A549 (cell line): ENCODE data around the gene TNFRSF19. TPM values are rescaled to one million over a fixed set of nuclear protein-coding genes. Genes with fewer than 3 reads are reported as not detected.

Experiments used
- ATAC-seq, 2 experiments: fragments of 200-7000 bp in 1 of 2; fragments of >200 bp in 1 of 2; cut with Nextera tagmentation in 1 of 2; cut with Tn5 transposase in 1 of 2; 3 replicates each; pipeline versions ENCODE4 v1.8.0 to v1.9.1; 2018 to 2020; ENCODE audit warnings: mild to moderate bottlenecking in 1 of 2, moderate library complexity in 1 of 2
- CTCF ChIA-PET: fragments of 300-600 bp; sonication (Branson Sonifier 250); formaldehyde crosslinking; extraction: SDS; loops from one replicate; lab custom pipeline; 2021; ENCODE audit warnings: antibody characterized with exemption, inconsistent platforms; lab: Yijun Ruan, JAX
- POLR2A ChIA-PET: fragments of 350-600 bp; formaldehyde crosslinking; extraction: SDS; loops from one replicate; lab custom pipeline; 2021; ENCODE audit warnings: antibody characterized with exemption, inconsistent platforms; lab: Yijun Ruan, JAX
- DNase-seq, 2 experiments: peaks; one replicate each; pipeline versions ENCODE4 v3.0.0 to v3.0.0-alpha.2; 2011 to 2016; ENCODE audit warnings: low read depth in 1 of 2, low spot score in 1 of 2
- FAIRE-seq: peaks from 2 replicates; lab custom pipeline; 2011; peaks lifted over from hg19 to GRCh38; lab: Jason Lieb, UNC
- H3K27ac ChIP-seq, 2 experiments: fragments of >200 bp; sonication (Bioruptor Twin); formaldehyde crosslinking; 3 replicates each; pipeline ENCODE4 v1.5.1; 2016 to 2017
- H3K4me1 ChIP-seq: fragments of >200 bp; sonication (Bioruptor Twin); formaldehyde crosslinking; 3 replicates; pipeline ENCODE4 v1.6.1; 2016
- H3K4me2 ChIP-seq: fragments of >200 bp; sonication (Bioruptor Twin); formaldehyde crosslinking; 3 replicates; pipeline ENCODE4 v1.6.1; 2016
- H3K4me3 ChIP-seq: fragments of >200 bp; sonication (Bioruptor Twin); formaldehyde crosslinking; 3 replicates; pipeline ENCODE4 v1.5.1; 2016
- H3K9me3 ChIP-seq: fragments of >200 bp; sonication (Bioruptor Twin); formaldehyde crosslinking; 3 replicates; pipeline ENCODE4 v1.6.1; 2016
- CBX8 ChIP-seq: fragments of 200-600 bp; sonication (generic); IDR thresholded peaks from 2 replicates; pipeline ENCODE4 v1.6.1; 2016
- FOSL2 ChIP-seq, 2 experiments: fragments of 450-650 bp in 1 of 2; fragments of >200 bp in 1 of 2; sonication (Bioruptor Twin) in 1 of 2; formaldehyde crosslinking; IDR thresholded peaks; 2 replicates each; pipeline versions ENCODE4 v1.5.0 to v1.6.1; 2016 to 2020; ENCODE audit warnings: mild to moderate bottlenecking in 1 of 2, moderate library complexity in 1 of 2
- FOXS1 ChIP-seq: fragments of 250-450 bp; sonication (Bioruptor Pico); IDR thresholded peaks from 2 replicates; pipeline ENCODE4 v1.5.0; 2020; ENCODE audit warnings: mild to moderate bottlenecking, moderate library complexity
- HDAC2 ChIP-seq: fragments of 200-600 bp; sonication (generic); IDR thresholded peaks from 2 replicates; pipeline ENCODE4 v1.6.1; 2016
- HOXA7 ChIP-seq: fragments of 250-450 bp; sonication (Bioruptor Pico); IDR thresholded peaks from 2 replicates; pipeline ENCODE4 v1.5.0; 2020; ENCODE audit warnings: mild to moderate bottlenecking, moderate library complexity
- HOXB13 ChIP-seq: fragments of 250-450 bp; sonication (Bioruptor Pico); IDR thresholded peaks from 2 replicates; pipeline ENCODE4 v1.5.0; 2020; ENCODE audit warnings: low read depth, mild to moderate bottlenecking, moderate library complexity
- RCOR1 ChIP-seq: fragments of 150-350 bp; IDR thresholded peaks from 2 replicates; pipeline ENCODE4 v1.6.1; 2014; ENCODE audit warnings: antibody characterized with exemption, low read length, low read depth
- SMC3 ChIP-seq: fragments of >200 bp; sonication (Bioruptor Twin); formaldehyde crosslinking; IDR thresholded peaks from 3 replicates; pipeline ENCODE4 v1.6.1; 2018; ENCODE audit warnings: inconsistent platforms
- ZC3H11A ChIP-seq: fragments of 450-650 bp; IDR thresholded peaks from 2 replicates; pipeline ENCODE4 v1.6.1; 2014; ENCODE audit warnings: antibody characterized with exemption, mild to moderate bottlenecking
- ZFP36 ChIP-seq: fragments of 450-650 bp; IDR thresholded peaks from 2 replicates; pipeline ENCODE4 v1.6.1; 2014; ENCODE audit warnings: borderline replicate concordance; ENCODE audit not compliant: partially characterized antibody
- ZNF302 ChIP-seq: fragments of 250-450 bp; sonication (Bioruptor Pico); IDR thresholded peaks from 2 replicates; pipeline ENCODE4 v1.9.0; 2021; ENCODE audit warnings: inconsistent platforms, mild to moderate bottlenecking, moderate library complexity
- ZSCAN20 ChIP-seq: fragments of 250-450 bp; sonication (Bioruptor Pico); IDR thresholded peaks from 2 replicates; pipeline ENCODE4 v1.8.0; 2022; ENCODE audit warnings: mild to moderate bottlenecking, moderate library complexity
- WGBS: methylation state at CpG from one replicate; pipeline ENCODE4 v1.1.6; 2017; ENCODE audit errors: missing lambda C conversion rate; 5-methylcytosine and 5-hydroxymethylcytosine counted together
- polyA plus RNA-seq, 4 experiments: library from polyadenylated mRNA; depleted of rRNA in 3 of 4; stranded (reverse); fragments of >200 nt; fragmentation: RNase III in 1 of 4; extraction: RNeasy Plus Mini Kit Qiagen cat#74134 plus additional on column Dnase treatment in 1 of 4; gene quantifications; 2 replicates in 3 of 4; 3 replicates in 1 of 4; pipeline ENCODE4 v1.2.3, GENCODE V29; 2011 to 2017
- TF ChIP-seq, protein P1 (sequence below): IDR thresholded peaks from 2 replicates; pipeline ENCODE4 v1.6.1; 2012
- TF ChIP-seq, protein P2 (sequence below): IDR thresholded peaks from 2 replicates; pipeline ENCODE4 v1.6.1; 2012; ENCODE audit warnings: low read depth, borderline replicate concordance
- TF ChIP-seq, protein P3 (sequence below): fragments of >200 bp; sonication (Bioruptor Twin); formaldehyde crosslinking; IDR thresholded peaks from 2 replicates; pipeline ENCODE4 v1.6.1; 2016
- TF ChIP-seq, protein P4 (sequence below): fragments of 150-350 bp; IDR thresholded peaks from 2 replicates; pipeline ENCODE4 v1.6.1; 2014; ENCODE audit warnings: low read depth, mild to moderate bottlenecking, low read length
- TF ChIP-seq, protein P5 (sequence below): fragments of >200 bp; sonication (Bioruptor Twin); formaldehyde crosslinking; IDR thresholded peaks from 3 replicates; pipeline ENCODE4 v1.6.1; 2016
- TF ChIP-seq, protein P6 (sequence below): fragments of >200 bp; sonication (Bioruptor Twin); formaldehyde crosslinking; IDR thresholded peaks from 3 replicates; pipeline ENCODE4 v1.5.1; 2016

Gene TNFRSF19
- polyA plus RNA-seq, 2 of the 4 experiments (the other 2 are of a cell fraction), result 1.2 to 1.9 TPM

DNA sequence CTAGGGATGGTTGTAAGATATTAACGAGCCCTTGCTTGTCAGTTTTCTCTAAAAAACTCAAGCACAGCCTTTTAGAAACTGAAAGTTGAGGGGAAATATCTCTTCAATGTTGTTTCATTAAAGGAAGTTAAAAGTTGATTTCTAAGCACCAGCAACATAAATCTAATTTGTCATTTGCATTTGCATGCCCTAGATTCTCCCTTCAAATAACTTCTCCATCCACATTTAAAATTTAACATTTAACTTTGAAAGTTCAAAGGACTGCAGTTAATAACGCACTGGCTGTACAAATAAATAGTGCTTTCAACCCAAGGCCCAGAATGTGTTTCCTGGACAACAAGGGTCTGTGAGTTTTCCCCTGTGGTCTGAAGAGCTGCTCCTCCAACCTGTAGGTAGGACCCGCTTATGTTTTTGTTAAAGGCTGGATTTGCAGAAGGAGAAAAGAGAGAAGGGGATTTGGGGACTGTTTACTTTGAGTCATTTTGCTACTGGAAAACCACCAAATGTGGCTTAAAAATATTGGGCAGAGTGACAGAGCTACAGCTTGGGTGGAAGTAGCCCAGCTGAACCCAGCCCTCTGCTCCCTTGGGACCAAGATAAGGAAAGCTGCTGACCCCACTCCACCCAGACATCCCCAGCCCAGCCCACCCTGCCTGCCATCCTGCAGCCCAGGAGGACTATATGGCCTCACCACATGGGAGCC is 39.8 kb downstream of the TNFRSF19 start:
- H3K4me3 ChIP-seq, result no peak overlapping the region
- no peaks in the 10 kb centered on the region for H3K9me3 ChIP-seq
- DNase-seq (no peak), ATAC-seq (no peak), FAIRE-seq (no peak)
- 49% methylated on average over 3 of the region's 3 CpGs for WGBS
- POLR2A ChIA-PET, result no interaction called here
- H3K27ac ChIP-seq, result no peak overlapping the region
- TF ChIP-seq RCOR1 (no peak), CBX8 (no peak), FOXS1 (CRISPR knock-in tag) (no peak), HDAC2 (no peak), ZC3H11A (no peak), ZSCAN20 (no peak)
- TF ChIP-seq, protein P1, sequence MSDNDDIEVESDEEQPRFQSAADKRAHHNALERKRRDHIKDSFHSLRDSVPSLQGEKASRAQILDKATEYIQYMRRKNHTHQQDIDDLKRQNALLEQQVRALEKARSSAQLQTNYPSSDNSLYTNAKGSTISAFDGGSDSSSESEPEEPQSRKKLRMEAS, result no peak
- TF ChIP-seq, protein P2, sequence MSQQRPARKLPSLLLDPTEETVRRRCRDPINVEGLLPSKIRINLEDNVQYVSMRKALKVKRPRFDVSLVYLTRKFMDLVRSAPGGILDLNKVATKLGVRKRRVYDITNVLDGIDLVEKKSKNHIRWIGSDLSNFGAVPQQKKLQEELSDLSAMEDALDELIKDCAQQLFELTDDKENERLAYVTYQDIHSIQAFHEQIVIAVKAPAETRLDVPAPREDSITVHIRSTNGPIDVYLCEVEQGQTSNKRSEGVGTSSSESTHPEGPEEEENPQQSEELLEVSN, result no peak
- TF ChIP-seq, protein P3, sequence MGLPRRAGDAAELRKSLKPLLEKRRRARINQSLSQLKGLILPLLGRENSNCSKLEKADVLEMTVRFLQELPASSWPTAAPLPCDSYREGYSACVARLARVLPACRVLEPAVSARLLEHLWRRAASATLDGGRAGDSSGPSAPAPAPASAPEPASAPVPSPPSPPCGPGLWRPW, result no peak
- TF ChIP-seq, protein P4, sequence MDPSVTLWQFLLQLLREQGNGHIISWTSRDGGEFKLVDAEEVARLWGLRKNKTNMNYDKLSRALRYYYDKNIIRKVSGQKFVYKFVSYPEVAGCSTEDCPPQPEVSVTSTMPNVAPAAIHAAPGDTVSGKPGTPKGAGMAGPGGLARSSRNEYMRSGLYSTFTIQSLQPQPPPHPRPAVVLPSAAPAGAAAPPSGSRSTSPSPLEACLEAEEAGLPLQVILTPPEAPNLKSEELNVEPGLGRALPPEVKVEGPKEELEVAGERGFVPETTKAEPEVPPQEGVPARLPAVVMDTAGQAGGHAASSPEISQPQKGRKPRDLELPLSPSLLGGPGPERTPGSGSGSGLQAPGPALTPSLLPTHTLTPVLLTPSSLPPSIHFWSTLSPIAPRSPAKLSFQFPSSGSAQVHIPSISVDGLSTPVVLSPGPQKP, result no peak
- H3K4me1 ChIP-seq, result peaks cover 8% of the 10 kb centered on the region; the same call in 2 of the 3 replicates
- CTCF ChIA-PET, result no interaction called here
- H3K4me2 ChIP-seq, result peak overlapping the region; percentile 7; the same call in 1 of the 3 replicates

DNA sequence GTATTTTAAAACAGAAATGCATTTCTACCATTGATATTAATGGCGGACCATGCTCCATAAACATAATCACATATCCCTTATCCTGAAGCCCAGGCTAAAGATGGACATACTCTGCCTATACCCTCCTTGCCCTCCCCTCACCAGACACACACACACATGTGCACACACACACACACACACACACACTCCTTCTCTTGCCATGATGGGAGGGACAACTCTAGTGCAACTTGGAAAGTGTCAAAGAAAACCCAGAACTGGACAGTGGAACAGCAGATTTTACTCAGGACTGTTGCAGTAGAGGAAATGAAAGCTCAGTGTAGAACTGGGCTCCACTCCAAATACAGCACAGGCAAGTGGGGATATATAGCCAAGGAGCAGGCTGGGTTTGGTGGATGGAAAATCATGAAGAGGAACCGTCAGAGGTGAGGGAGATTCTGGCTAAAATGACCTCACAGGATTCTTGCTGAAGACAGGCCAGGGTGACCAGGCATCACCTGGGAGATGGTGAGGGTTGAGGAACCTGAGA is 40.8 kb downstream of the TNFRSF19 start:
- POLR2A ChIA-PET, result no interaction called here
- Histone ChIP-seq H3K4me2 (no peak overlapping the region), H3K9me3 (no peaks in the 10 kb centered on the region), H3K4me1 (peaks cover 8% of the 10 kb centered on the region; the same call in 2 of the 3 replicates), H3K4me3 (no peak overlapping the region), H3K27ac (no peak overlapping the region)
- FAIRE-seq (no peak), ATAC-seq (no peak), DNase-seq (no peak)
- CTCF ChIA-PET, result no interaction called here
- WGBS, result 73% methylated on average over 2 of the region's 2 CpGs
- TF ChIP-seq, protein P5, sequence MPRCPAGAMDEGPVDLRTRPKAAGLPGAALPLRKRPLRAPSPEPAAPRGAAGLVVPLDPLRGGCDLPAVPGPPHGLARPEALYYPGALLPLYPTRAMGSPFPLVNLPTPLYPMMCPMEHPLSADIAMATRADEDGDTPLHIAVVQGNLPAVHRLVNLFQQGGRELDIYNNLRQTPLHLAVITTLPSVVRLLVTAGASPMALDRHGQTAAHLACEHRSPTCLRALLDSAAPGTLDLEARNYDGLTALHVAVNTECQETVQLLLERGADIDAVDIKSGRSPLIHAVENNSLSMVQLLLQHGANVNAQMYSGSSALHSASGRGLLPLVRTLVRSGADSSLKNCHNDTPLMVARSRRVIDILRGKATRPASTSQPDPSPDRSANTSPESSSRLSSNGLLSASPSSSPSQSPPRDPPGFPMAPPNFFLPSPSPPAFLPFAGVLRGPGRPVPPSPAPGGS, result no peak
- TF ChIP-seq SMC3, result no peak
- TF ChIP-seq HOXB13, result no peak
- no peak for TF ChIP-seq HDAC2
- no peak for TF ChIP-seq ZNF302 (CRISPR knock-in tag)
- no peak for TF ChIP-seq ZFP36
- TF ChIP-seq, protein P2, result no peak

DNA sequence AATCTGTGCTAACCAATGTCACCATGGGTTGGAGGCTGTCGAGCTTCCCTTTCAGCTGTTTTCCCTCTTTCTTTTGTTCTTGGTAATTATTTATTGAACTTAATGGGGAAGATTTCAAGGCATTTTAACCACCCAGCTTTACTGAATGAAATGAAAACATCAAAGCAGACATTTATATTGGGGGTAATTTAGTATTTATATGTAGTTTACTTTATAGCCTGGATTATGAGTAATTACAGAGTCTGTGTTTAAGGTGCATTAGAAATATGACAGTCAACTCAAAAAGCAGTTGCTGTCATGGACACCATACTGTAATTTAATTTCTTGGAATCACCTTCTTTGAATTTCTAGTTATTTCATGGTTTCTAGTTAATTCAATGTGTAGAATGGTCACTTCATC is 42.0 kb downstream of the TNFRSF19 start:
- peaks cover 8% of the 10 kb centered on the region; the same call in 2 of the 3 replicates for H3K4me1 ChIP-seq
- H3K4me3 ChIP-seq, result no peak overlapping the region
- FAIRE-seq (no peak), DNase-seq (no peak), ATAC-seq (no peak)
- POLR2A ChIA-PET, result no interaction called here
- TF ChIP-seq ZC3H11A (no peak), FOSL2 (IDR thresholded peaks at IDR 0.05) (no peak), FOSL2 (CRISPR knock-in tag; IDR thresholded peaks at IDR 0.05) (no peak), HOXA7 (CRISPR knock-in tag) (no peak)
- TF ChIP-seq, protein P6, sequence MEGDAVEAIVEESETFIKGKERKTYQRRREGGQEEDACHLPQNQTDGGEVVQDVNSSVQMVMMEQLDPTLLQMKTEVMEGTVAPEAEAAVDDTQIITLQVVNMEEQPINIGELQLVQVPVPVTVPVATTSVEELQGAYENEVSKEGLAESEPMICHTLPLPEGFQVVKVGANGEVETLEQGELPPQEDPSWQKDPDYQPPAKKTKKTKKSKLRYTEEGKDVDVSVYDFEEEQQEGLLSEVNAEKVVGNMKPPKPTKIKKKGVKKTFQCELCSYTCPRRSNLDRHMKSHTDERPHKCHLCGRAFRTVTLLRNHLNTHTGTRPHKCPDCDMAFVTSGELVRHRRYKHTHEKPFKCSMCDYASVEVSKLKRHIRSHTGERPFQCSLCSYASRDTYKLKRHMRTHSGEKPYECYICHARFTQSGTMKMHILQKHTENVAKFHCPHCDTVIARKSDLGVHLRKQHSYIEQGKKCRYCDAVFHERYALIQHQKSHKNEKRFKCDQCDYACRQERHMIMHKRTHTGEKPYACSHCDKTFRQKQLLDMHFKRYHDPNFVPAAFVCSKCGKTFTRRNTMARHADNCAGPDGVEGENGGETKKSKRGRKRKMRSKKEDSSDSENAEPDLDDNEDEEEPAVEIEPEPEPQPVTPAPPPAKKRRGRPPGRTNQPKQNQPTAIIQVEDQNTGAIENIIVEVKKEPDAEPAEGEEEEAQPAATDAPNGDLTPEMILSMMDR, result no peak
- TF ChIP-seq, protein P4, result no peak
- H3K4me2 ChIP-seq, result no peak overlapping the region
- CTCF ChIA-PET, result no interaction called here
- H3K27ac ChIP-seq, result no peak overlapping the region
- 90% methylated on average over 1 of the region's 1 CpG for WGBS
- no peaks in the 10 kb centered on the region for H3K9me3 ChIP-seq
